HCT116 (cell line): ENCODE measurements around the gene PHACTR4. TPM values are rescaled to one million over a fixed set of nuclear protein-coding genes. Genes with fewer than 3 reads are reported as not detected.
"Not testable (repeated sequence)": the region's sequence is repeated elsewhere in the genome, so short reads cannot be mapped to it uniquely, and the experiment has no call there.

Experiments used
- ATAC-seq: fragments of 200-7000 bp; cut with Tn5 transposase; 2 replicates; pipeline ENCODE4 v1.9.1; 2020; ENCODE audit warnings: mild to moderate bottlenecking, moderate library complexity
- BruUV-seq: library from RNA; stranded (reverse); fragments of 400-500 nt; replicated peaks from 2 replicates; lab custom pipeline; 2021; lab: Mats Ljungman, UMichigan
- CTCF ChIA-PET: fragments of 300-600 bp; sonication (Branson Sonifier 250); formaldehyde crosslinking; loops from one replicate; lab custom pipeline; 2021; ENCODE audit warnings: antibody characterized with exemption; lab: Charles Lee
- POLR2A ChIA-PET: fragments of 300-600, 350-600 bp; sonication (Branson Sonifier 250); formaldehyde crosslinking; loops from one replicate; lab custom pipeline; 2021; ENCODE audit warnings: antibody characterized with exemption; lab: Charles Lee
- RAD21 ChIA-PET, 2 experiments: fragments of 300-600 bp; sonication (Branson Sonifier 250); formaldehyde crosslinking; loops; one replicate each; lab custom pipeline; 2023; ENCODE audit warnings: low total read pairs in 2 of 2; ENCODE audit not compliant: uncharacterized antibody in 2 of 2, unreplicated experiment in 2 of 2, low non-redundant PET in 1 of 2; lab: Charles Lee
- DNase-seq: peaks from one replicate; pipeline ENCODE4 v3.0.0-alpha.2; 2010; ENCODE audit warnings: low read depth, low spot score
- H2AFZ ChIP-seq: fragments of 200-600 bp; shearing (Covaris generic), sonication (generic); 2 replicates; pipeline ENCODE4 v1.6.1; 2017; ENCODE audit warnings: low read depth, mixed run types, mixed read lengths, antibody characterized with exemption, low read length; ENCODE audit not compliant: poor library complexity, severe bottlenecking
- H3K27ac ChIP-seq: 2 replicates; pipeline ENCODE4 v1.5.1; 2012; ENCODE audit warnings: low read depth, low read length
- H3K27me3 ChIP-seq: fragments of 200-600 bp; sonication (generic); 2 replicates; pipeline ENCODE4 v1.6.1; 2016; ENCODE audit warnings: mixed run types, low read length, mixed read lengths; ENCODE audit not compliant: insufficient read depth
- H3K36me3 ChIP-seq, 2 experiments: fragments of 200-500 bp in 1 of 2; fragments of 200-600 bp in 1 of 2; sonication (Bioruptor generic) in 1 of 2; sonication (generic) in 1 of 2; 2 replicates each; pipeline versions ENCODE4 v1.5.1 to v1.6.1; 2014 to 2016; ENCODE audit warnings: low read length in 2 of 2, inconsistent platforms in 1 of 2, mixed read lengths in 1 of 2, mixed run types in 1 of 2; ENCODE audit not compliant: insufficient read depth in 2 of 2, control insufficient read depth in 1 of 2
- H3K4me1 ChIP-seq, 2 experiments: fragments of 200-600 bp in 1 of 2; sonication (generic) in 1 of 2; 2 replicates each; pipeline versions ENCODE4 v1.5.1 to v1.6.1; 2012 to 2017; ENCODE audit warnings: low read length in 2 of 2, inconsistent platforms in 1 of 2, mild to moderate bottlenecking in 1 of 2, mixed read lengths in 1 of 2, mixed run types in 1 of 2, moderate library complexity in 1 of 2; ENCODE audit not compliant: insufficient read depth in 2 of 2, control insufficient read depth in 1 of 2
- H3K4me2 ChIP-seq: fragments of 200-600 bp; sonication (generic); 2 replicates; pipeline ENCODE4 v1.6.1; 2017; ENCODE audit warnings: mixed run types, low read length, mixed read lengths
- H3K4me3 ChIP-seq, 2 experiments: fragments of 200-600 bp in 1 of 2; sonication (generic) in 1 of 2; replicated peaks in 1 of 2; 2 replicates each; pipeline ENCODE4 v1.5.1; 2011 to 2016; ENCODE audit warnings: low read length in 2 of 2, control low read depth in 1 of 2, low read depth in 1 of 2, mild to moderate bottlenecking in 1 of 2, mixed read lengths in 1 of 2, mixed run types in 1 of 2
- H3K79me2 ChIP-seq: fragments of 200-600 bp; sonication (generic); 2 replicates; pipeline ENCODE4 v1.6.1; 2017; ENCODE audit warnings: mild to moderate bottlenecking, mixed run types, low read length, moderate library complexity, mixed read lengths; ENCODE audit not compliant: insufficient read depth
- H3K9ac ChIP-seq: fragments of 200-600 bp; sonication (generic); 2 replicates; pipeline ENCODE4 v1.6.1; 2016; ENCODE audit warnings: low read length, mixed read lengths
- H3K9me2 ChIP-seq: fragments of 200-600 bp; sonication (generic), shearing (Covaris generic); 2 replicates; pipeline ENCODE4 v1.6.1; 2017; ENCODE audit warnings: mixed run types, mild to moderate bottlenecking, moderate library complexity; ENCODE audit not compliant: insufficient read depth
- H3K9me3 ChIP-seq, 2 experiments: fragments of 200-500 bp in 1 of 2; fragments of 200-600 bp in 1 of 2; sonication (Bioruptor generic) in 1 of 2; sonication (generic) in 1 of 2; 2 replicates each; pipeline ENCODE4 v1.6.1; 2014 to 2017; ENCODE audit warnings: low read length in 2 of 2, mixed read lengths in 2 of 2, inconsistent platforms in 1 of 2, low read depth in 1 of 2, mild to moderate bottlenecking in 1 of 2, mixed run types in 1 of 2, moderate library complexity in 1 of 2; ENCODE audit not compliant: control insufficient read depth in 1 of 2, insufficient read depth in 1 of 2
- H4K20me1 ChIP-seq: fragments of 200-600 bp; sonication (generic), shearing (Covaris generic); 2 replicates; pipeline ENCODE4 v1.6.1; 2017; ENCODE audit warnings: mixed run types, mild to moderate bottlenecking, moderate library complexity; ENCODE audit not compliant: insufficient read depth
- CBX3 ChIP-seq: IDR thresholded peaks from 2 replicates; pipeline ENCODE4 v1.6.1; 2012; ENCODE audit warnings: low read depth
- EGR1 ChIP-seq: IDR thresholded peaks from 2 replicates; pipeline ENCODE4 v1.6.1; 2012; ENCODE audit warnings: low read depth
- JUND ChIP-seq: IDR thresholded peaks from 2 replicates; pipeline ENCODE4 v1.6.1; 2012
- intact Hi-C: fragments of 100-400 bp; cut with micrococcal nuclease; formaldehyde crosslinking; loops from 2 replicates; pipeline ENCODE4 v1.10.0; 2022
- total RNA-seq: library from RNA; stranded (reverse); gene quantifications from one replicate; pipeline ENCODE4 v1.2.1, GENCODE V29; 2021; ENCODE audit not compliant: unreplicated experiment

The PHACTR4 gene
- total RNA-seq, 1 experiment from 2014 or later = 36.0 TPM

DNA sequence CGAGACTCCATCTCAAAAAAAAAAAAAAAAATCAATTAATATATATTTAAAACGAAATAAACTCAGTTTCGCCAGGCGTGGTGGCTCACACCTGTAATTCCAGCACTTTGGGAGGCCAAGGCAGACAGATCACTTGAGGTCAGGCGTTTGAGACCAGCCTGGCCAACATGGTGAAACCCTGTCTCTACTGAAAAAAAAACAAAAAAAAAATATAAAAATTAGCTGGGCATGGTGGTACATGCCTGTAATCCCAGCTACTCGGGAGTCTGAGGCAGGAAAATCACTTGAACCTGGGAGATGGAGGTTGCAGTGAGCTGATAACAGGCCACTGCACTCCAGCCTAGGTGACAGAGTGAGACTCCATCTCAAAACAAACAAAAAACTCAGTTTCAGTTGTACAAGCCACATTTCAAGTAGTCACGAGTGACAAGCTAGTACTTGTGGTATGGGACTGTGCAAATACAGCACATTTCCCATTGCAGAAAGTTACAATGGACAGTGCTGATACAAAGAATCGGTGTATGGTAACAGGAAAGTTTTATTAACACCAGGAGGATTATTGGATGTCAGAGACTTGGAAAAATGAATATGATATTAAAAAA is 172.0 kb downstream of the PHACTR4 start:
- H3K9me3 ChIP-seq, H3K4me3 ChIP-seq, intact Hi-C loops, ATAC-seq, H3K9ac ChIP-seq, H3K79me2 ChIP-seq, H3K27me3 ChIP-seq, H4K20me1 ChIP-seq, BruUV-seq, H2AFZ ChIP-seq, H3K4me2 ChIP-seq, H3K27ac ChIP-seq, H3K9me2 ChIP-seq, DNase-seq: not testable (repeated sequence)
- TF ChIP-seq JUND = 0 out of 2 replicates have a peak, but pooled peaks have one; percentile 8
- Histone ChIP-seq H3K4me1 (peaks cover 7 to 16% of the 10 kb centered on the region in 2 experiments; a peak in 3 of 4 replicates), H3K36me3 (peaks cover 14 to 17% of the 10 kb centered on the region in 2 experiments; a peak in 2 of 4 replicates)
- CTCF ChIA-PET = interaction anchor here (0.7 to 1.0 kb wide), 3 partner anchors 11 to 1283 kb away, joined by 3 read pairs; partner anchors contain the start of gene TRNAU1AP
- POLR2A ChIA-PET = interaction anchor here (1.3 to 1.5 kb wide), 2 partner anchors 10 to 40 kb away, joined by 3 to 4 read pairs; no protein-coding TSS in a partner anchor
- RAD21 ChIA-PET = interaction anchor here in 1 of 2 experiments (0.7 kb wide), 1 partner anchor 292 kb away, joined by 4 read pairs; no protein-coding TSS in a partner anchor

GRCh38 chr1:28545246-28545628 is 175.7 kb downstream of the PHACTR4 start:
- Histone ChIP-seq H3K4me3 (no peak overlapping the region), H3K27ac (no peak overlapping the region), H3K9me3 (no peaks in the 10 kb centered on the region), H4K20me1 (no peaks in the 10 kb centered on the region), H3K27me3 (no peaks in the 10 kb centered on the region), H3K9me2 (no peaks in the 10 kb centered on the region), H3K4me1 (peaks cover 7 to 16% of the 10 kb centered on the region in 2 experiments; a peak in 3 of 4 replicates), H3K4me2 (no peak overlapping the region), H3K9ac (no peak overlapping the region), H2AFZ (no peak overlapping the region), H3K79me2 (no peaks in the 10 kb centered on the region), H3K36me3 (no peaks in the 10 kb centered on the region)
- peak; percentile 22; the same call in 1 of the 2 replicates for TF ChIP-seq EGR1
- no peak for TF ChIP-seq CBX3
- RAD21 ChIA-PET = no interaction called here
- DNase-seq = no peak
- CTCF ChIA-PET = no interaction called here
- no peak for ATAC-seq
- POLR2A ChIA-PET = no interaction called here
- intact Hi-C loops = no loop called here
- no TSS peak for BruUV-seq
